Measurements from ENCODE around the gene SFXN2.

DNA sequence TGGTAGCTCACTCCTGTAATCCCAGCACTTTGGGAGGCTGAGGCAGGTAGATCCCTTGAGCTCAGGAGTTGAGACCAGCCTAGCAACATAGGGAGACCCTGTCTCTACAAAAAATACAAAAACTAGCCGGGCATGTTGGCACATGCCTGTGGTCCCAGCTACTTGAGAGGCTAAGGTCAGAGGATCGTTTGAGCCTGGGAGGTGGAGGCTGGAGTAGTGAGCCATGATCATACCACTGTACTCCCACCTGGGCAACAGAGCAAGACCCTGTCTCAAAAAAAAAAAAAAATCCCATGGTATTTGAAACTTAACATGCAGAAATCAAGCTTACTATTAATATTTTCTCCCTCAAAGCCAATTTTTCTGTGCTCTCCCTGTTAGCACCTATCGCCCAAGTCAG, 5.9 kb downstream of the SFXN2 start:
- TF ChIP-seq, protein P1, sequence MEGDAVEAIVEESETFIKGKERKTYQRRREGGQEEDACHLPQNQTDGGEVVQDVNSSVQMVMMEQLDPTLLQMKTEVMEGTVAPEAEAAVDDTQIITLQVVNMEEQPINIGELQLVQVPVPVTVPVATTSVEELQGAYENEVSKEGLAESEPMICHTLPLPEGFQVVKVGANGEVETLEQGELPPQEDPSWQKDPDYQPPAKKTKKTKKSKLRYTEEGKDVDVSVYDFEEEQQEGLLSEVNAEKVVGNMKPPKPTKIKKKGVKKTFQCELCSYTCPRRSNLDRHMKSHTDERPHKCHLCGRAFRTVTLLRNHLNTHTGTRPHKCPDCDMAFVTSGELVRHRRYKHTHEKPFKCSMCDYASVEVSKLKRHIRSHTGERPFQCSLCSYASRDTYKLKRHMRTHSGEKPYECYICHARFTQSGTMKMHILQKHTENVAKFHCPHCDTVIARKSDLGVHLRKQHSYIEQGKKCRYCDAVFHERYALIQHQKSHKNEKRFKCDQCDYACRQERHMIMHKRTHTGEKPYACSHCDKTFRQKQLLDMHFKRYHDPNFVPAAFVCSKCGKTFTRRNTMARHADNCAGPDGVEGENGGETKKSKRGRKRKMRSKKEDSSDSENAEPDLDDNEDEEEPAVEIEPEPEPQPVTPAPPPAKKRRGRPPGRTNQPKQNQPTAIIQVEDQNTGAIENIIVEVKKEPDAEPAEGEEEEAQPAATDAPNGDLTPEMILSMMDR (IDR thresholded peaks at IDR 0.05 in 4 of 5, conservative IDR thresholded peaks at IDR 0.05 in 1 of 5) = no peak
- no peak for TF ChIP-seq POLR2A (IDR thresholded peaks at IDR 0.05)

Data from gastrocnemius medialis (tissue), 4 donors.